ENCODE measurements around the gene KRTAP16-1.

Gene KRTAP16-1

DNA sequence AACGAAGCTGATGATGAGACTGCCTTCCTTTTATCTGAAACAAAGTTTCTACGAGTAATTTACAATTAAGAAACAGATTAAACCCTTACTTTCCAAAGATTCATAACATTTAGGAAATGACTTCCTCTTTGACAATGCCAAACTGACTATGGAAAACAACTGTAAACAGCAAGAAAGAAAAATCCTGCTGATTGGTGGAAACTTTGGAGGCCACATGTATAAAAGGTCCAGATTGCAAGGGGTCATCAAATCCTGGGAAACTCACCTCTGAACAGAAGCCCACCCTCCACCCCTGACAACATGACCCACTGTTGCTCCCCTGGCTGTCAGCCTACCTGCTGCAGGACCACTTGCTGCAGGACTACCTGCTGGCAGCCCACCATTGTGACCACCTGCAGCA, 44.0 kb downstream of the KRTAP16-1 start, which contains the start of gene KRTAP9-6:
KRTAP9-6 (plus strand) TSS at position 301 of the 400 bp plus-strand sequence; CDS start at position 301, 0 bp downstream.
- DNase-seq (ENCODE audit: insufficient read length, low spot score) = no peak
- TF ChIP-seq POLR2A (IDR thresholded peaks at IDR 0.05; ENCODE audit: low read depth, low read length) = no peak

DNA sequence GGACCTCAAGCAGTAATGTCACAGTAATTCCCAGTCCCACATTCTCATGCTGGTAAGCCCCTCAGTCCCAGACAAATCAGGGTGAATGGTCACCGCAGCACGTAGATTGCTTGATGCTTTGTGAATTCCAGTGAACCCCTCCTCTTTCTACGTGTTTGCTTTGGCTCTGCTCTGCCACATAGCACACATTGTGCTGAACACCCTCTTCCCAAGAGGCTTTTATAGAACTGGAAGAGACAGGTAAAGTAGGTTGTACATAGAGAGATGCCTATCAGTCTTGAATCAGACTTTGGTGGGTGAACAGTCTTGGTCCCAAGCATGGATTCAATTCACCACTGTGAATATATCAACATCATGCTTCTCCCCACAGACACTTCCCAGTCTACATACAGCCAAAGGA, 44.5 kb downstream of the KRTAP16-1 start:
- FAIRE-seq (no peak), DNase-seq (ENCODE audit: insufficient read length, low spot score) (no peak)
- TF ChIP-seq POLR2A (IDR thresholded peaks at IDR 0.05; ENCODE audit: low read depth, low read length) = no peak

More for the DNA sequence above, 44.0 kb downstream of the KRTAP16-1 start, which contains the start of gene KRTAP9-6:
- FAIRE-seq = peak; percentile 27

DNA sequence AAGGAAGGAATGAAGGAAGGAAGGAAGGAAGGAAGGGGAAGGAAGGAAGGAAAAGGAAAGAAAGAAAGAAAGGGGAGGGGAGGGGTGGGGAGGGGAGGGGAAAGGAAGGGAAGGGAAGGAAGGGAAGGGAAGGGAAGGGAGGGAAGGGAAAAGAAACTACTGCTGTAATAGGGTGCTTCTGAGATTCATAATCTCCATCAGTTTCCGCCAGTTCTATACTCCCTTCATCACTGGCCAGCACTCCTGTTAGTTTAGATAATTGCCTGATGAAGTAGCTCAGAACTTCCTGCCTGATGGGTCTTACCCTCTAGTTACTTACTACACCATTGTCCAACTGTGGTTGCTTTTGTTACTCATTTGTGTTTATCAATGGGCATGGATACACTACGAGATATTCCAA, 45.9 kb downstream of the KRTAP16-1 start:
- no peak for TF ChIP-seq POLR2A (IDR thresholded peaks at IDR 0.05; ENCODE audit: low read depth, low read length)
- FAIRE-seq (no peak), DNase-seq (ENCODE audit: insufficient read length, low spot score) (no peak)

DNA sequence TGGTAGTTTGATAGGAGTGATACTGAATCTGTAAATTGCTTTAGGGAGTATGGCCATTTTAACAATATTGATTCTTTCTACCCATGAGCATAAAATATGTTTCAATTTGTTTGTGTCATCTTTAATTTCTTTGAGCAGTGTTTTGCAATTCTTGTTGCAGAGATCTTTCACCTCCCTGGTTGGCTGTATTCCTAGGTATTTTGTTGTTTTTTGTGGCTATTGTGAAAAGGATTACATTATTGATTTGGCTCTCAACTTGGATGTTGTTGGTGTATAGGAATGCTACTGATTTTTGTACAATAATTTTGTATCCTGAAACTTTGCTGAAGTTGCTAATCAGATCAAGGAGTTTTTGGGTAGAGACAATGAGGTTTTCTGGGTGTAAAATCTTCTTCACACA, 50.7 kb downstream of the KRTAP16-1 start:
- DNase-seq (ENCODE audit: insufficient read length, low spot score) = no peak
- no peak for TF ChIP-seq POLR2A (IDR thresholded peaks at IDR 0.05; ENCODE audit: low read depth, low read length)
- FAIRE-seq = no peak
